ENCODE measurements around the gene EFNB2.

EFNB2 gene

GRCh38 chr13:106550570-106551135 lies 15.2 kb upstream of the EFNB2 start:
- no peak for DNase-seq

DNA sequence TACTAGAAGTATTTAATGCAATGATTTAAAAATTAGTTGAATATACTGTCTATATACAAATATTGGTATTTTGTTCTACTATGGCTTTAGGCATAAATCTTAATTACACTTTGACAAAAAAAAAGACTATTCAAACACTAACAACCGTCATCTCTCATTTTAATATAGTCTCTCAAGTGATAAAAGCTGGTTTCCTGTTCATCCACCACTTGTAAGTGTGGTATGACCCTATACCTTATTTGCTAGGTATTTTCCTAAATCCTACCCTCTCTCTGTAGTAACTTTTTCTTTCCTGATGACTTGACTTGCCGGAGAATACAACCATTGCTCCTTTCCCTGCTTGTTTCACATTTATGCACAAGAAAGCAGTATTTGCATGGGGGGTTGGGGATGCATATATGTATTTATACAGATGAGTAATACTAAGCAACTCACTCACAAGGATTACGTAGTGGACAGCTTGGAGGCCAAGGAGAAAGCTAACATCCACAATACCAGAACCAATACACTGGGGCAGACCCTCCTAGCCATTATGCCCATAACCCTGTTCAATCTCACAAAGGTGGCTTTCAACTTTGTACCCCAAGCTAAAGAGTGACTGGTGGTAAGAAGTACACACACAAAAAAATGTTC lies 12.7 kb upstream of the EFNB2 start:
- no peak for DNase-seq

DNA sequence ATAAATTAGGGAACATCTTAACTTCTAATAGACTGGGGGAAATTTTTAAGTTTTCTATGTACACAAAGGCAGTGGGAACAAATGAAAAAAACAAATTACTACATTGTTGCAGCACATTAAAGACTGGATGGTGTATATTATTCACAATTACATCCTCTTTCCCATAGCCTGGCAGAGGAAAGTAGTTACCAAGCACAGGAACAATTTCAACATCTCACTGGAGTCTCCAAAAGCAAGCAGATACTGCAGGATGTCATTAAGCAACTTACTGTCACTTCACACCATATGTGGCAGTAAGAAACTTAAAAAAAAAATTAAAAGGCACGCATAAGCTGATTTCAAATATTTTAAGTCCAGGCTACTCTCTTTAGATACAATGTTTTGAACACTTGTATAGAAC lies 6.4 kb upstream of the EFNB2 start:
- peak in 2 of 3 donors; percentile 33 to 42 for DNase-seq

GRCh38 chr13:106540613-106541012 lies 5.2 kb upstream of the EFNB2 start:
- no peak for DNase-seq

DNA sequence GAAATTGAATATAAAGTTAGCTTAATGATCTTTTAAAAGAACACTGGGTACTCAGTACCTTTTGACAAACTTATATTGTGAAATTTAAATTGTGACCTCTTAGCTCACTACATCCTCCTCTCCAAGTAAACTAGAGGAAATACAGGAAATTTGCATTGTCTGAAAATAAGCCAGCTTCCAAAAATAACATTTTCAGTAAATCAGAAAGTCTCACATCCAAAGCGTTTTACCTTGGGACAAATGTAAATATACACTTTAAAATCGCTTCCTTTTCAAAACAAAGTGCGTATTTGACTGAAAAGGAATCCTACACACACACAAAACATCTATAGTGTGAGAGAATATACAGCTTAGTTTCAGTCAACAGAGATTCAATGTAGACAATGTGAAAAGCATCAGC lies 2.1 kb upstream of the EFNB2 start:
- no peak for DNase-seq

DNA sequence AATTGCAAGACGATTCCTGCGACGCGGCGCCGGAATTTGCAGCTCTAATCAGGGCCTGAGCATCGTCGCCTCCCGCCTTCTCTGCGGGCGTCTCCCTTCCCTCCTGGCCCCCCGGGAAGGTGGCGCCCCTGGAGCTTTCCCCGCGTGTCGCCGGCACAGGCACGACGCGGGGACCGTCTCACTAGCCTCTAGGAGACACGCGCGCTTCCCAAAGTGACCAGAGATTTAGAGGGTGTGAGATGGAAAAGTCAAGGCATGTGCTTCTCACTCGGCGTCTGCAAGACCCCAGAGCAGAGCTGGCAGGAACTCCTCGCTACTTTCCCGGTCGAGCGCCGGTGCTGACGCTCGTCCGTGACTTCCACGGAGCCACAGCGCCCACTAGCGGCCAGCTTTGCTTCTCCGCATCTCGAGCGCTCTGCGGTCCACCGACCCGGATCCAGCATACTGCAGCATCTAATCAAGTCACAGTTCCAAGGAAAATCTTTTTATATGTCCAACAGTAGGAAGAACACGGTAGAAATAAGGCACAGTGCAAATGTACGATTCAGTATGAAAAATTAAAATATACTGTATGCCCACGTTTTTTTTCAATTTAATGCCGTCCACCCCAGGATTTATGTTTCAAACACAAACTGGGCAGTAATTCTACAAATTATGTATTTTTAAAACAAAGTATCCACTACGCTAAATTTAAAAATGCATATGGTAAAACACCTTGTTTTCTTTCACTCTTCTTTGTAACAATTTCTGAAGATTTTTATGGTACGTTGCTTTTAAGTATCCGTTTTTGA lies 977 bp upstream of the EFNB2 start:
- peak; percentile 92 to 97 (median 96) for DNase-seq

- no peak for DNase-seq
Measured at GRCh38 chr13:106534639-106535551, 567 bp downstream of the EFNB2 start.

- DNase-seq = peak in 2 of 3 donors; percentile 14 to 37
Measured at GRCh38 chr13:106533943-106534638, 1.4 kb downstream of the EFNB2 start.

DNA sequence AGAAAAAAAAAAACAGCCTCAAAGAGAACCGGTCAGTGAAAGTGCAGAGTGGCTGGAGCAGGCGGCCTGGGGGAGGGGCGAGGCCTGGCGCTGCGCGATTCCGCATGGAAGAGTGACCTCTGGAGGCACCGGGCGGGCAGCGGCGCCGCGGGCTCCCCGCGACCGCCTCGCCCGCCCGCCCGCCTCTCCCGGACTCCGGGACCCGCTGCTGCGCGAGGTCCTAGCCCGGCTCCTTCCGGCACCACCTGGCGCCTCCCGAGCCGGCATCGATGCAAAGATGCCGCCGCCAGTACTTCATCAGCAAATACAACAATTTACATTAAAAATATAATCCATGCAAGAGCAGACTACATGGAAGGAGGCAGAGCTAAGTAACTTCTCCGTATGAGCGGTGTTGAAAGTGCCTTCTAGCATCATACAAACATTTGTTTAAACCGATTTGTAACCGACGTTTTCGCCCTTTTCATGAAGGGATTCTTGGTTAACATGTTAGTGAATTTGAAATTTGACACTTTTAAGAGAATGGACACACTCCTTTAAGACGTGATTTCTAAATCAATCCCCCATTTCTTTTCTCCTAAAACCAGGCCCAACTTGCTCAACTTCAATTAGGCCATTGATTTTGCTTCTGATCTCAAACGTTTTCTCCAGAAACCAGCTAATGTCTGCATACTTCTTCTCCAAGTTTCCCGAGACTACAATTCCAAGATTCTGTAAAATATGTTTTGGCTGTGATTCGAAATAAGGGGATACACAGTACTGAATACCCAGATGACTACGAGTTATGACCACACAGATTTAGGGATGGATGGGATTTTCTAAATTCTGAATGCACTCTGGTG lies 2.1 kb downstream of the EFNB2 start:
- DNase-seq = peak; percentile 73 to 89 (median 78)

DNA sequence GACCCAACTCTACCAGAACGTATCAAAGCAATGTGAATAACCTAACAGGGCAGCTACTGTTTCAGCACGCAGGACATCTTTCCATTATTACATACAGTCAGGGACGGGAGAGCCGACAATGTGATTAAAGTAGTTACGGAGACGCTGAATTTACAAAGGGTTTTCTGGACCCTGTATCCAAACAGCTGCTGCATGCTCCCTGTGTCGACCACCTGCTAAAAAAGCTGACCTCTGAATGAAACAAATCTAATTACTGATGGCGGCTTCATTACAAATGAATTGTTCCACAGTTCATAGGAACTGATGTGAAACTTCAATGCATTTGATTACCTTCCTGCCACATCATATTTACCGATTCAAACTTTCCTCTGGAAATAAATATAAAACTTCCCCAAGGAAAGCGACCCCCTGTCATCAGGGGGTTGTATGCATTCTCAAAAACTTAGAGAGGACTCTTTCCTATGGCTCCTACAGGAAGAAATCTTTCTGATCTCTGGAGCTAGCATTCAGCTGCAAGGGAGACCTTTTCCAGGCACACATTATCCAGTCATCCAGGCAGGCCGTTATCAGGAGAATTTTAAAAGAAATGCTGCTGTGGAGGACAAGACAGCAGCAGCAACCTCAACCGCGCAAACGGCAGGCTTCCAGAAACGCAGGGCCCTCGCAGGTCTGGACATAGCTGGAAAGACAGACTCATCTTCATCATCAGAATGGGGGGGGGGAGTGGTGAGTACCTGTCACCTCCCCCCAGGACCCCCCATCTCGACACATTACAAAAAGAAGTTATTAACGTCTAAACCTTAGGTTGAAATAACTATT lies 3.1 kb downstream of the EFNB2 start:
- no peak for DNase-seq

- no peak for DNase-seq
Measured at GRCh38 chr13:106530980-106531481, 4.4 kb downstream of the EFNB2 start.

DNA sequence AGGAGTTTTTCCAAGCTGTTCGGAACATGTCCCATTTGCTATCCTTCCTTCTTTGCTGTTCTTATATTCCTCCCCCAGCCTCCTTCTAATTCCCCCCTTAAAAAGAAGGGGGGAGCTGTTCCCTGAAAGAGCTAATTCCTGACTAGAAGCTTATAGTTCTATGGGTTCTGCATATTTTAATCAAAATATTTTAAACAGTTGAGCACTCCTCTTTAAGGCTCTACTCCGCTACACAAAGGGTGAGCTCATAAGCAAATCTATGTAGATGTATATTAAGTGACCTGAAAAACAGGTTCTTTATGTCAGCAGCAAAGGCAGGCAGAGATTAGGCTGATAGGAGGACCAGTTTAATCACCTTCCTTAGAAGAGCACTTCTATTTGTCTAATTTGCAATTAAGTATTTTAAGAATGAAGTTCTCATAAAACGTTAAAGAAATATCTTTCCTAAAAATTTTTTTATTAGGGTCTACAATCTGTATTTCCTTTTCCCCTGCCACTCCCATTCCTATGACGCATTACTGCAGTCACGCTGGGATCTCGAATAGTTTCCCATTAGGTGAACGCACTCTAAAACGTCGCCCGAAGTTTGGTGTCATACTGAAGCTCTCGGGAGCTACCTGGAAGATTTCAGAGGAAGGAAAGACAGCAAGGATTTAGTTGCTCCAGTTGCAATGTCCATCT lies 5.2 kb downstream of the EFNB2 start:
- no peak for DNase-seq

DNA sequence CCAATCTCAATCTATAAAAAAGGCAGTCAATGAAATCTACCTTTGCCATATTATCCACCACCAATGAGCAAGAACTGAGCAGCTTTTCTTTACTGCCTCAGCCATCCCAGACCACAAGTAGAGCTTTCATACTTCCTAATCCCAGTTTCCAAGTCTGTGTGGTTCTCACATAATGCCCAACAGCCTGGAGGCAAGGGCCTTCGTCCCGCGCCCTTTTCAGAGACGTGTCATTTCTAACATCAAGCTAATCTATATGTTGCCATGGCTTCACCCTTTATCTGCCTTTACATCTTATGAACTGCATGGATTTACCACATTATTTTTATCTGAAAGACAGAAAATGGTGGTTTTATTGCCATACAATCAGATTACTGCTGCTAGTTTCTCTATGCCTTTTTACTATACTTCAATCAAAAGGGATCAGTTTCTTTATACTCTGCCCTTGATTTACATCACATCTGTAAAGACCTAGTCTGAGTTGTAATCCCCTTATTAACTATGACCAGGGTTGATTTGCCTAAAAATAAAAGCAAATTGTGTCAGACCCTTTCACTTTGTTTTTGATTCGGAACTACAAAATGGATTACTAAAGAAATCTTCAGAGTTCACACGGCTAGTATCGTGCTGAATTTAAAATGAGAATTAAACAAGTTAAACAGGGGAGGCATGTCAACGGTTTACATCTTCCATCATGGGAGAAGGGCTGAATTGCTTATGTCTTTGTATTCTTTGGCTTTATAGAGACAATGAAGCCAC lies 5.9 kb downstream of the EFNB2 start:
- no peak for DNase-seq

- no peak for DNase-seq
Measured at GRCh38 chr13:106528718-106529414, 6.6 kb downstream of the EFNB2 start.

- no peak for DNase-seq
Measured at GRCh38 chr13:106527826-106528225, 7.6 kb downstream of the EFNB2 start.

GRCh38 chr13:106527445-106527801 lies 8.0 kb downstream of the EFNB2 start:
- no peak for DNase-seq

DNA sequence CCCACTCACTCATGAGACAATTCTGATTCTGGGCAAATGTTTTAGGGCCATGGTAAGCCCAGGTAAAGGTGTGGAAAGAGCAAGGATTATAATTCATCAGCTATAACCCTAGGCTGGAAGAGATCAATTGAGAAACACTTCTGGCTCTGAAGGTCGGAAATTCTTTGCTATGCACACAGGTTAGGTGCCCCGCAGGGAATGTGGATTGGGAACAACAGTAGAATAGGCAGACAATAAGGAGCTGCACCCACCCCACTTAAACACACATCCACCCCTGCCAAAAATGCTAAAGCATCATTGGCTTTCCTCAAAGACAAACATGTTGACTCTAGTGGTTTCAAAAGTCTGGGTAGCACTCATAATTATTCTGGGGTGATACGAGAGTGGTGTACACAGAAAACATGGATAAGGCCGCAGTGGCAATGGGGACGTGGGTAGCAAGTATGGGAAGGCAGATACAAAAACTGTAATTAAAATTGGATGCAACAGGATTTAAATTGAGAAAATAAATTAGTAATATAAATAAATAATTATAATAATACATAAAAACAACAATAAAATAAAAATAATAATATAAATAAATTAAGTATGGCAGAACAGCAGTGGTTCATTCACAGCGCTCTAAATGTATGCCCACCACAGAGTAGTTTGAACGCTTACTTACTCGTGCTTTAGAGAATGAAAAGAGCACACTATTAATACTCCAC lies 8.6 kb downstream of the EFNB2 start:
- no peak for DNase-seq

DNA sequence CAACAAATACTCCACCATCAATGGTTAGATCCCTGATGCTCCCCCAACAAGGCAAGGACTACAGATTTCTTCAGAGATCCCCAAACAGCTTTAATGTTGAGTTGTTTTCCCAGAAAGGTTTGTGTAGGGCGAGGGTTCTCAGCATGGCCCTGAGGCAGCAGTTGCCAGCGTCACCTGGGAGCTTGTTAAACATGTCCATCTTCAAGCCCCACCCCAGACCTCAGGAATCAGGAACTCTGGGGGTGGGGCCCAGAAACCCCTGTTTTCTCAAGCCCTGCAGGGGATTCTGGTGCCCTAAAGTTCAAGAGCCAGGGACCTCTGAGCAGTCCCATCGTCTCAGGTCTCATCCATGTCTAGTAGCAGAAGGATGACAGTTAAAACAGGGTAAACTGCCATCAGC lies 9.6 kb downstream of the EFNB2 start:
- no peak for DNase-seq
